ENCODE measurements around the gene ATP13A4. TPM values are rescaled to one million over a fixed set of nuclear protein-coding genes. Genes with fewer than 3 reads are reported as not detected.

Gene ATP13A4
- total and polyA plus RNA-seq, 7 donors: 0.10 to 0.36 (median 0.22) TPM; not detected in 3

GRCh38 chr3:193396451-193397244 lies 158.0 kb downstream of the ATP13A4 start:
- intact Hi-C loops (cut with DNase I): no loop called here

GRCh38 chr3:193391902-193392301 lies 162.8 kb downstream of the ATP13A4 start:
- 15 to 29% (median 23%) methylated on average over 3 of the region's 3 CpGs for WGBS, 3 donors
- no peak overlapping the region for H3K4me3 ChIP-seq

More at GRCh38 chr3:193396451-193397244, 158.0 kb downstream of the ATP13A4 start:
- no peak overlapping the region for H3K4me3 ChIP-seq
- no peaks in the 10 kb centered on the region for H3K36me3 ChIP-seq (ENCODE audit: insufficient read depth in 1 of 2, low read depth in 1 of 2)
- DNase-seq (no peak), ATAC-seq (no peak)
- H3K9me3 ChIP-seq: no peaks in the 10 kb centered on the region
- no peaks in the 10 kb centered on the region for H3K27me3 ChIP-seq (ENCODE audit: insufficient read depth in 3 of 3, low read length in 2 of 3)
- no peak for TF ChIP-seq CTCF (IDR thresholded peaks at IDR 0.05)
- 69 to 76% (median 71%) methylated on average over 7 of the region's 7 CpGs for WGBS, 3 donors
- H3K4me1 ChIP-seq: no peaks in the 10 kb centered on the region
- H3K27ac ChIP-seq: no peak overlapping the region

GRCh38 chr3:193389335-193389734 lies 165.4 kb downstream of the ATP13A4 start:
- no peaks in the 10 kb centered on the region for H3K27me3 ChIP-seq (ENCODE audit: insufficient read depth in 3 of 3, low read length in 2 of 3)
- H3K4me1 ChIP-seq: no peaks in the 10 kb centered on the region
- intact Hi-C loops (cut with DNase I): no loop called here
- H3K9me3 ChIP-seq: no peaks in the 10 kb centered on the region
- no peak overlapping the region for H3K4me3 ChIP-seq
- no peak overlapping the region for H3K27ac ChIP-seq
- no peak for TF ChIP-seq CTCF (IDR thresholded peaks at IDR 0.05)
- 79 to 83% (median 82%) methylated on average over 2 of the region's 2 CpGs for WGBS, 3 donors
- H3K36me3 ChIP-seq (ENCODE audit: insufficient read depth in 1 of 2, low read depth in 1 of 2): no peaks in the 10 kb centered on the region
- DNase-seq: no peak
- ATAC-seq: no peak

More at GRCh38 chr3:193391902-193392301, 162.8 kb downstream of the ATP13A4 start:
- TF ChIP-seq CTCF (IDR thresholded peaks at IDR 0.05): no peak
- no peak for ATAC-seq
- no peak for DNase-seq
- Histone ChIP-seq H3K9me3 (no peaks in the 10 kb centered on the region), H3K36me3 (ENCODE audit: insufficient read depth in 1 of 2, low read depth in 1 of 2) (no peaks in the 10 kb centered on the region), H3K27ac (no peak overlapping the region), H3K27me3 (ENCODE audit: insufficient read depth in 3 of 3, low read length in 2 of 3) (no peaks in the 10 kb centered on the region), H3K4me1 (no peaks in the 10 kb centered on the region)
- intact Hi-C loops (cut with DNase I): no loop called here

GRCh38 chr3:193388361-193388760 lies 166.3 kb downstream of the ATP13A4 start:
- intact Hi-C loops (cut with DNase I): no loop called here
- TF ChIP-seq CTCF (IDR thresholded peaks at IDR 0.05): no peak
- ATAC-seq (no peak), DNase-seq (no peak)
- Histone ChIP-seq H3K36me3 (ENCODE audit: insufficient read depth in 1 of 2, low read depth in 1 of 2) (no peaks in the 10 kb centered on the region), H3K27ac (no peak overlapping the region), H3K4me3 (no peak overlapping the region), H3K9me3 (no peaks in the 10 kb centered on the region), H3K4me1 (no peaks in the 10 kb centered on the region), H3K27me3 (ENCODE audit: insufficient read depth in 3 of 3, low read length in 2 of 3) (no peaks in the 10 kb centered on the region)
- 84 to 85% (median 84%) methylated on average over 6 of the region's 6 CpGs for WGBS, 3 donors

Measured in psoas muscle (tissue), 8 donors.